ENCODE measurements around the gene USP17L20.
"Not testable (repeated sequence)": the region's sequence is repeated elsewhere in the genome, so short reads cannot be mapped to it uniquely, and the experiment has no call there.

Gene USP17L20

GRCh38 chr4:9257824-9258223, at the start of gene USP17L20:
Gene USP17L20 (plus strand): TSS chr4:9258124. CDS start chr4:9258124, 0 bp downstream.
- DNase-seq = not testable (repeated sequence)

- not testable (repeated sequence) for DNase-seq
Measured at GRCh38 chr4:9210357-9210756, 47.6 kb upstream of the USP17L20 start, which contains the start of gene USP17L10. Gene USP17L10 (plus strand): TSS chr4:9210657. CDS start chr4:9210657, 0 bp downstream.

GRCh38 chr4:9214701-9215100, 43.2 kb upstream of the USP17L20 start:
- not testable (repeated sequence) for DNase-seq

GRCh38 chr4:9215105-9215504, 42.8 kb upstream of the USP17L20 start, which contains the start of gene USP17L11:
Gene USP17L11 (plus strand): TSS chr4:9215405. CDS start chr4:9215405, 0 bp downstream.
- not testable (repeated sequence) for DNase-seq

GRCh38 chr4:9219852-9220251, 38.1 kb upstream of the USP17L20 start, which contains the start of gene USP17L12:
Gene USP17L12 (plus strand): TSS chr4:9220152. CDS start chr4:9220152, 0 bp downstream.
- DNase-seq = not testable (repeated sequence)

- DNase-seq = not testable (repeated sequence)
Measured at GRCh38 chr4:9224596-9224995, 33.3 kb upstream of the USP17L20 start, which contains the start of gene USP17L13. Gene USP17L13 (plus strand): TSS chr4:9224896. CDS start chr4:9224896, 0 bp downstream.

GRCh38 chr4:9230249-9230648, 27.7 kb upstream of the USP17L20 start:
- not testable (repeated sequence) for DNase-seq

GRCh38 chr4:9234085-9234484, 23.8 kb upstream of the USP17L20 start, which contains the start of gene USP17L15:
Gene USP17L15 (plus strand): TSS chr4:9234385. CDS start chr4:9234385, 0 bp downstream.
- not testable (repeated sequence) for DNase-seq

- not testable (repeated sequence) for DNase-seq
Measured at GRCh38 chr4:9238461-9238860, 19.5 kb upstream of the USP17L20 start.

- not testable (repeated sequence) for DNase-seq
Measured at GRCh38 chr4:9243579-9243978, 14.3 kb upstream of the USP17L20 start, which contains the start of gene USP17L17. Gene USP17L17 (plus strand): TSS chr4:9243879. CDS start chr4:9243879, 0 bp downstream.

- DNase-seq = not testable (repeated sequence)
Measured at GRCh38 chr4:9247953-9248680, 9.8 kb upstream of the USP17L20 start, which contains the start of gene USP17L18. Gene USP17L18 (plus strand): TSS chr4:9248630. CDS start chr4:9248630, 0 bp downstream.

GRCh38 chr4:9253078-9253477, 4.8 kb upstream of the USP17L20 start, which contains the start of gene USP17L19:
Gene USP17L19 (plus strand): TSS chr4:9253378. CDS start chr4:9253378, 0 bp downstream.
- not testable (repeated sequence) for DNase-seq

GRCh38 chr4:9262572-9262971, 4.6 kb downstream of the USP17L20 start, which contains the start of gene USP17L21:
Gene USP17L21 (plus strand): TSS chr4:9262872. CDS start chr4:9262872, 0 bp downstream.
- DNase-seq = not testable (repeated sequence)

GRCh38 chr4:9267319-9267718, 9.4 kb downstream of the USP17L20 start, which contains the start of gene USP17L22:
Gene USP17L22 (plus strand): TSS chr4:9267619. CDS start chr4:9267619, 0 bp downstream.
- DNase-seq = not testable (repeated sequence)

- DNase-seq = not testable (repeated sequence)
Measured at GRCh38 chr4:9271719-9272118, 13.8 kb downstream of the USP17L20 start.

Data from CD4-positive, alpha-beta T cell treated with Interleukin-1 beta for 1 hour (primary cell).